ENCODE data around the gene LRP10.

- peak; percentile 25 for TF ChIP-seq CTCF (IDR thresholded peaks at IDR 0.05; ENCODE audit: poor library complexity)
- no peak for TF ChIP-seq EZH2 (IDR thresholded peaks at IDR 0.05; ENCODE audit: borderline replicate concordance)
- no peak for TF ChIP-seq EZH2phosphoT487 (IDR thresholded peaks at IDR 0.05; ENCODE audit: low read depth, severe bottlenecking, unreplicated experiment)
Observed at GRCh38 chr14:22865424-22866405, 5.8 kb upstream of the LRP10 start.

Measured in hepatocyte (in vitro differentiated cells).